Stimulated activated CD4-positive, alpha-beta T cell treated with anti-CD3 and anti-CD28 coated beads, Interleukin-15, amount 100 ng/mL, for 1 hour (primary cell): ENCODE measurements around the gene MBNL1.
A peak's percentile ranks its signal among the peaks of the same experiment; 100 is the strongest.

Experiments
- DNase-seq, 2 donors: peaks; one replicate each; pipeline ENCODE4 v3.0.0-alpha.2; 2020; ENCODE audit warnings: low read depth in 1 of 2, low spot score in 1 of 2

Gene MBNL1

DNA sequence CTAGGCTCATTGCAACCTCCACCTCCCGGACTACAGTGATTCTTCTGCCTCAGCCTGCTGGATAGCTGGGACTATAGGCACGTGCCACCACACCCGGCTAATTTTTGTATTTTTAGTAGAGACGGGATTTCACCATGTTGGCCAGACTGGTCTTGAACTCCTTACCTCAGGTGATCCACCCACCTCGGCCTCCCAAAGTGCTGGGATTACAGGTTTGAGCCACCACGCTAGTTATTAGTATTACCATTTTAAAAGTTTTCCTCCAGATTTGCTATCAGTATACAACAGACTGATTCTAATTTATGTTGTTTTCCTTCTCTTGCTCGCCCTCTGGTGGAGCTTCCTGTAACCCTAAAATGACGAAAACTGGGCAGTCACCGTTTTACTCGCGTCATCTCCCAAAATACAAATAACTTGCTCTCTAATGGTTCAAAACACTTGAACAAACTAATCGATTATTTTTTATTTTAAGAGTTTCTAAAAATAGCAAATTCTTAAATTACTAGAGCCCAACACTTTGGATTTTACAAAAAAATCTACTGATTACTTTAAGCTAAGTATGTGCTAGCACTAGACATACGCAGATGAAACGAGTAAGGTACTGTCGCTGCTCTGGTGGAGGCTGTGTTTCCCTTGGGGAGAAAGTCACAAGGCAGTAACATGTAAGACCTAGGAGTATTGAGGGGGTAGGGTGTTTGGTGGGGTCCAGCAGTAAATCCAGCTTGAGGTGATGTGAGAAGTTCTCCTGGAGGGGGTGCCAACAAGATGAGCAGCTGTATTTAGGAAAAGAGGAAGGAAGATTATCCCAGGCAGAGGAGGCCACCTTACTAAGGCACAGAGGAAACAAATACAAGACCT lies 203.3 kb downstream of the MBNL1 start:
- peak; percentile 21 to 28 for DNase-seq

DNA sequence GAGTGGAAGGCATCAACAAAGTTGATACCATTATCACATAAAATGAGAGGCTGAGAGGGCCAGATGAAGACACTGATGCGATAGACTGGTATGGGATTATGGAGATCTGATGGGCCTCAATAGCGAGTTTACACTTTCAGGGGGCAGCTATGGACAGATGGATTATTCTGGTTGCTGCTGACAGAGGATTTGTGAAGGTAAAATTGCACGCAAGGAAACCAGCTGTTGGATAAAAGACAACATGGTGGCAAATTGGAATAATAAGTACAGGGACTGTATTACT lies 203.9 kb downstream of the MBNL1 start:
- no peak for DNase-seq

- DNase-seq: no peak
These were observed 205.9 kb downstream of the MBNL1 start for GRCh38 chr3:152474585-152474984.

- no peak for DNase-seq
These were observed 208.7 kb downstream of the MBNL1 start for GRCh38 chr3:152477422-152477821.

DNA sequence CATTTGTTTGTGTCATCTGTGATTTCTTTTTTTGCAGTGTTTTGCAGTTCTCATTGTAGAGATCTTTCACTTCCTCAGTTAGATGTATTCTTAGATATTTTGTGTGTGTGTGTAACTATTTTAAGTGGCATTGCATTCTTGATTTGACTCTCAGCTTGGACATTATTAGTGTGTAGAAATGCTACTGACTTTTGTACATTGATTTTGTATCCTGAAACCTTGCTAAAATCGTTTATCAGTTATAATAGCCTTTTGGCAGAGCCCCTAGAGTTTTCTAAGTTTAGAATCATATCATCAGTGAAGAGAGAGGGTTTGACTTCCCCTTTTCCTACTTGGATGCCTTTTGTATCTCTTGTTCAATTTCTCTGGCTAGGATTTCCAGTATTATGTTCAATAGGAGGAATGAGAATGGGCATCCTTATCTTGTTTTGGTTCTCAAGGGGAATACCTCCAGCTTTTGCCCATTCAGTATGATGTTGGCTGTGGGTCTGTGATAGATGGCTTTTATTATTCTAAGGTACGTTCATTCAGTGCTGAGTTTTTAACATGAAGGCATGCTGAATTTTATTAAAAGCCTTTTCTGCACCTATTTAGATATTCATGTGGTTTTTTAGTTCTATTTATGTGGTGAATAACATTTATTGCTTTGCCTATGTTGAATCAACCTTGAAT lies 211.7 kb downstream of the MBNL1 start:
- DNase-seq: no peak

GRCh38 chr3:152486364-152486763 lies 217.6 kb downstream of the MBNL1 start:
- DNase-seq: no peak

DNA sequence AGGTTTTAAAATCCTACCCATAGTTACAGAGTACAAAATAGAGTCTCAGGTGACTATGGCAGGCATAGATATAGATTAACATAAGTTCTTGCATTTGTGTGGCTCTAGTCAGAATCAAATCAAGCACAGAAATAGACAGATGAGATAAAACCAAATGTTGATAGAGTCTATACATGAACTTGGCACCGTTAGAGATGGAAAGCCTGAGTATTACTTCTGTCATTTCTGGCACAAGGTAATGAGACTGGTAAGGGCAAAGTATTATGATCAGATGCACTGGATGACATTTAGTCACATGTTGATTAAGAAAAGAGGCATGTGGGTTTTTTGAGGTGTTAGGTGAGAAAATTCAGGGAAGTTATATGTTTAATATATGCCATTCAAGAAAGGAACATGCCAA lies 219.7 kb downstream of the MBNL1 start:
- DNase-seq: no peak

GRCh38 chr3:152491922-152492321 lies 223.2 kb downstream of the MBNL1 start:
- no peak for DNase-seq

GRCh38 chr3:152496286-152496685 lies 227.6 kb downstream of the MBNL1 start:
- DNase-seq: no peak

DNA sequence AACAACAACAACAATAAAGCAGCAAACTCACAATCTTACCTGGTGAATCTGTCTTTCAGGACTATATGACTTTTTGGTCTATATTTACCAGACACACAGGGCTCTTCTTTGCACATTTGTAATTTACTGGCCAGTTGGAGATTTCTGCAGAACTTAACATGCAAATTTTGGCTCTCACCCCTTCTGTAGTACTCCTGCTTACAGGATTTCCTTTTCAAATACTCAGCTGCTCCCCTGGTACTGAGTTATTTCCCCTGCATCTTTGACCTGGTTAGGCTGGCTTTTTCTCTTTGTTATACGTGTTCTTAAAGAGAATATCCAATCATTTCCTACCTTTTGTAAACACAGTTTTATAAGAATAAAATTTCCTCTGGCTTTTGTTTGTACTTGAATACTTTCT lies 228.0 kb downstream of the MBNL1 start:
- DNase-seq: no peak

- DNase-seq: no peak
These were observed 228.7 kb downstream of the MBNL1 start for GRCh38 chr3:152497457-152497856.

- DNase-seq: no peak
These were observed 229.2 kb downstream of the MBNL1 start for GRCh38 chr3:152497890-152498289.

DNA sequence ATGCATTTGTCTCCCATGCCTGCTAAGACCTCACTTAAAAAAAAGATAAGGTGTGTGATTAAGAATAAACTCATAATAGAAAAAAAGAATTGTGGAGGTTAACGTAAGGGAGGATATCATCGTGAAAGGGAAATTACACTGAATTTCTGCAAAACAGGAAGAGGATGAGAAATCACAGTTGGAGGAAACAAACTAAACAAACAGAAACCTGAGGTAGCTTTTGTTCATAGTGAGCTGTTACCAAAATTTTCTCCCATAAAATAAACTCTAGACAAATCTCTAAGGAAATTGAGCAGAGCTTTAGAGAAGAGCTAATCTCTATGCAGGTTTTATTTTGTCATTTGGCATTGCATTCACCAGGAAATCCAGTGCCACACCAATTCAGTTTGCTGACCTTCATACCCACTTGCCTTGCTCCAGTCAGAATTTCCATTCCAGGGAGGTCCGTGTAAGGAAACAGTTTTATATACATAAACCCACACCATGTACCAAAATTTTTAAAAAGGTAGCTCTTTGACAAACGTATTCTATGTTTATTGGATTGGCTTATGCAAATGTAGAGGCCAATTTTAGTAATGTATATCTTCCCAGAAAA lies 231.2 kb downstream of the MBNL1 start:
- no peak for DNase-seq

DNA sequence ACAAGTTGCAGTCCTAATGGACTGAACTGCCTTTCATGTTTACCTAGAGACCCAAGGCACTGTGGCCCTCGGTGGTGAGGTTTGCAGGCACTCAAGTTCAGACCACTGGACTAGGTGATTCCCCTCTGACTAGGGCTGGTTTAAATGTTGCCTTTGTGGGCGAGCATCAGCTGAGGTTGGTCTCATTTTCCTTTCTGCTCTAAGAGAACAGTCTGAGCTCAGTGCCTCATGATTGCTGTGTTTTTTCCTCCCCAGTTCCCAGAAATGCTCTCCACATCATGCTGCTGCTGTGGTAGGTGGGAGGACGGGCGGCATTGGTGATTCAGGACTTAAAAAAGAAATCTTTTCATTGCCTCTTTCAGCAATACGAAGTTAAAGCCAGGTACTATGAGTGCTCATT lies 237.2 kb downstream of the MBNL1 start:
- DNase-seq: no peak

DNA sequence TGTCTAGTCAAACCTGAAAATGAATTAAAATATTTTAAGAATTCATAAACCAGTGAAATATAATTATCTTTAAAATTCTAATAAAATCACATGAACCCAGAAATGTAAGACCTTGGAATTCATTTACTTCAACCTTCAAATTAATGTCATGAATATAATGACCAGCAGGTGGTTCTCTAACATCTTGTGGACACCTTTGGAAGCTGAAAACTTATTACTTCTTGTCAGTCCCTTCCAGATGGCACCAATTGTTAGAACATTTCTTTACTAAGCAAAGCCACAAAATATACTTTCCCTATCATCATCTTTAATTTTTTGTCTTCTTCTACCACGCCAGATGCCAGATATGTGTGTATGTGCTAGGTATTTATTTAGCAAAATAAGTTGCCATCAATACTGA lies 240.0 kb downstream of the MBNL1 start:
- DNase-seq: no peak

DNA sequence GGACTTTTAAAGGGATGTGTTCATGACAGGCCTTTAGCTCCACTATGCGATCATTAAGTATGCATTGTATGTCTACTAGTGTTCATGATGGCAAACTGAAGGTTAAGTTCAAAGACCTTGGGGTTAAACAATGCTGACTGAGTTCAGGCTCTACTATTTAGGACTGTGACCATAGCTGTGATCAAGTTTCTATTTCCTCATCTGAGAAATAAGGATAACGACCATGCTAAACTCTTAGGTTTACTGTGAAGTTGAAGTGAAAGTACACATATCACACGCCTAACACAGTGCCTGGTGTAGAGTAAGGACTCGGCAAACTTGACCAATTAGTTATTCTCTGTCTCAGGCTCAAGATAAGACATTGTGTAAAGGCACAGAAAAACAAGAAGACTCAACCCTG lies 243.2 kb downstream of the MBNL1 start:
- no peak for DNase-seq

DNA sequence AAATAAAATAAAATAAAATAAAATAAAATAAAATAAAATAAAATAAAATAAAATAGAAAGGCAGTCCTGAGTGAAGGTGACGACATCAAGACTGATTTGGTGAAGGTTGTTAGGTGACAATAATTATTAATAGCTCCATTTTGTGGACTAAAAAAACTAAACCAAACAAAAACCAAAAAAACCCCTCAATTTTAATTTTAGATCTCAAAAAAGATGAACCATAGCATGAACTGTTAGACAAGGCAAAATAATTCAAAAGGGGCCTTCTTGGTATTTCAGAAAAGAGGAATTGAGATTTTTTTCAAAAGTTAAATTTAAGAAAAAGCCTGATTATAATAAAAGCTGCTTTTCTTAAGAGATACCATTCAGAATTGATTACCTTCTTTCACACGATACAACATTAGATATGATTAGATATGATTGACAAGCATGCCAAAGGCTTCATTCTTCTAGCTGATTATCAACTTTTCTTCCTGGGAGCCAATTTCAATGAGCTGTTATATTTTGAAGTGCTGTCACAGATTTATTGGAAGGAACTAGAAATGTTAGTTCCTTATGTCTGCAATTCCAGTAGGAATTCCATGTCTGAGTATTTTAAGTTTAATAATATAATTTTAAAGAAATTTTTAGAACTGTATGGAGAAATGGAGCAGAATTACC lies 244.7 kb downstream of the MBNL1 start:
- no peak for DNase-seq
